ENCODE data around the gene DISP3. TPM values are rescaled to one million over a fixed set of nuclear protein-coding genes. Genes with fewer than 3 reads are reported as not detected.
A peak's percentile ranks its signal among the peaks of the same experiment; 100 is the strongest.

DISP3 gene
- total and polyA plus RNA-seq, 9 of the 15 experiments (the other 6 are each of a cell fraction or from before 2014, with no cell fraction given), result 0.03 to 0.19 (median 0.15) TPM; not detected in 5

DNA sequence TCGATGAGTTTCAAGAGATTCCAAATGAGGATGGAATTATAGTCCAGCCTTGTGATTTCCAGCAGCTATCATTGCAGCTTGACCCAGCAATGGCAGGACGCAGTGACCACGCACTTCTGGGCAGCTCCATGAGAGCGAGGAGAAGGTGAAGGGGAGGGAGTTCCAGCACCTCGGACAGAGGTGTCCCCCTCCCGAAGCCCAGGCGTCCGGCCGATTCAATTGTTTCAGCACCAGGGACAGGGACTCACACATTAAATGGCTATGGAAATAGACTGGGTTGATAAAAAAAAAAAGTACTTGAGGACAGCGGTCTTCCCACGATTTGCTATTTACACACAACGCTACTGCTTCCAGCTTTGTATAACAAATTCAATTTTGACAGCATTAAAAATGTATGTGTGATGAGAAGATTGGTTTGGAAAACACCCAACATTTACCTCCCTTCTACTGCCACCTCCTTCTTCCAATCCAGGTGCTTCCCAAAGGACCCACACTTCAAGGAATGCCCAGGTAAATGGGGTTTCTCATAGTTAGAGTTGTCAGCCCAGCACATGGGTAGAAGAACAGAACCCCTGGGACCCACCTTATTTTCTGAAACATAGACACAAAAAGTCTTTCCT is 71.8 kb downstream of the DISP3 start (continued):
- TF ChIP-seq PCBP1 (IDR thresholded peaks at IDR 0.05; ENCODE audit: low read depth, low read length, poor library complexity, severe bottlenecking) (no peak), ZNF644 (tag; IDR thresholded peaks at IDR 0.05; ENCODE audit: low read depth) (peak; percentile 98), BDP1 (IDR thresholded peaks at IDR 0.05; ENCODE audit: insufficient read depth, insufficient read length) (no peak), SREBF2 (CRISPR knock-in tag; IDR thresholded peaks at IDR 0.05) (peak; percentile 98; the same call in 1 of the 2 replicates), FOXA1 (IDR thresholded peaks at IDR 0.05; ENCODE audit: borderline replicate concordance) (no peak), SAFB2 (IDR thresholded peaks at IDR 0.05; ENCODE audit: borderline replicate concordance, low read depth, low read length, severe bottlenecking) (no peak), ZNF778 (CRISPR knock-in tag; IDR thresholded peaks at IDR 0.05) (no peak), NONO (IDR thresholded peaks at IDR 0.05; ENCODE audit: low read depth in 2 of 2, low read length in 1 of 2) (no peak), JUND (IDR thresholded peaks at IDR 0.05; ENCODE audit: borderline replicate concordance, low read depth, low read length) (peak; percentile 36; the same call in 1 of the 2 replicates), JUND (tag; IDR thresholded peaks at IDR 0.05; ENCODE audit: borderline replicate concordance, low read depth, low read length) (peak; percentile 58; the same call in 2 of the 3 replicates), ZC3H4 (CRISPR knock-in tag; IDR thresholded peaks at IDR 0.05; ENCODE audit: borderline replicate concordance) (no peak), EGR1 (conservative IDR thresholded peaks at IDR 0.05) (no peak; the same call in 1 of the 2 replicates), ZNF507 (tag; conservative IDR thresholded peaks at IDR 0.05) (no peak), BACH1 (tag; IDR thresholded peaks at IDR 0.05) (peak; percentile 74), CBX8 (IDR thresholded peaks at IDR 0.05; ENCODE audit: borderline replicate concordance, extremely low read depth, low read depth, low read length, poor library complexity, severe bottlenecking) (no peak), ZNF431 (CRISPR knock-in tag; IDR thresholded peaks at IDR 0.05) (peak; percentile 72), NR3C1 (CRISPR knock-in tag; IDR thresholded peaks at IDR 0.05) (peak; percentile 99), E2F3 (CRISPR knock-in tag; IDR thresholded peaks at IDR 0.05) (no peak), MBD2 (IDR thresholded peaks at IDR 0.05; ENCODE audit: borderline replicate concordance, low read depth) (no peak), HMG20A (CRISPR knock-in tag; conservative IDR thresholded peaks at IDR 0.05) (no peak)
- TF ChIP-seq, protein P1, sequence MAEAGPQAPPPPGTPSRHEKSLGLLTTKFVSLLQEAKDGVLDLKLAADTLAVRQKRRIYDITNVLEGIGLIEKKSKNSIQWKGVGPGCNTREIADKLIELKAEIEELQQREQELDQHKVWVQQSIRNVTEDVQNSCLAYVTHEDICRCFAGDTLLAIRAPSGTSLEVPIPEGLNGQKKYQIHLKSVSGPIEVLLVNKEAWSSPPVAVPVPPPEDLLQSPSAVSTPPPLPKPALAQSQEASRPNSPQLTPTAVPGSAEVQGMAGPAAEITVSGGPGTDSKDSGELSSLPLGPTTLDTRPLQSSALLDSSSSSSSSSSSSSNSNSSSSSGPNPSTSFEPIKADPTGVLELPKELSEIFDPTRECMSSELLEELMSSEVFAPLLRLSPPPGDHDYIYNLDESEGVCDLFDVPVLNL (CRISPR knock-in tag; IDR thresholded peaks at IDR 0.05; ENCODE audit: low read depth), result peak; percentile 91
- TF ChIP-seq, protein P2, sequence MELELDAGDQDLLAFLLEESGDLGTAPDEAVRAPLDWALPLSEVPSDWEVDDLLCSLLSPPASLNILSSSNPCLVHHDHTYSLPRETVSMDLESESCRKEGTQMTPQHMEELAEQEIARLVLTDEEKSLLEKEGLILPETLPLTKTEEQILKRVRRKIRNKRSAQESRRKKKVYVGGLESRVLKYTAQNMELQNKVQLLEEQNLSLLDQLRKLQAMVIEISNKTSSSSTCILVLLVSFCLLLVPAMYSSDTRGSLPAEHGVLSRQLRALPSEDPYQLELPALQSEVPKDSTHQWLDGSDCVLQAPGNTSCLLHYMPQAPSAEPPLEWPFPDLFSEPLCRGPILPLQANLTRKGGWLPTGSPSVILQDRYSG (tag; conservative IDR thresholded peaks at IDR 0.05; ENCODE audit: low read depth), result peak; percentile 92
- TF ChIP-seq, protein P3, sequence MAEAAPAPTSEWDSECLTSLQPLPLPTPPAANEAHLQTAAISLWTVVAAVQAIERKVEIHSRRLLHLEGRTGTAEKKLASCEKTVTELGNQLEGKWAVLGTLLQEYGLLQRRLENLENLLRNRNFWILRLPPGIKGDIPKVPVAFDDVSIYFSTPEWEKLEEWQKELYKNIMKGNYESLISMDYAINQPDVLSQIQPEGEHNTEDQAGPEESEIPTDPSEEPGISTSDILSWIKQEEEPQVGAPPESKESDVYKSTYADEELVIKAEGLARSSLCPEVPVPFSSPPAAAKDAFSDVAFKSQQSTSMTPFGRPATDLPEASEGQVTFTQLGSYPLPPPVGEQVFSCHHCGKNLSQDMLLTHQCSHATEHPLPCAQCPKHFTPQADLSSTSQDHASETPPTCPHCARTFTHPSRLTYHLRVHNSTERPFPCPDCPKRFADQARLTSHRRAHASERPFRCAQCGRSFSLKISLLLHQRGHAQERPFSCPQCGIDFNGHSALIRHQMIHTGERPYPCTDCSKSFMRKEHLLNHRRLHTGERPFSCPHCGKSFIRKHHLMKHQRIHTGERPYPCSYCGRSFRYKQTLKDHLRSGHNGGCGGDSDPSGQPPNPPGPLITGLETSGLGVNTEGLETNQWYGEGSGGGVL (CRISPR knock-in tag; IDR thresholded peaks at IDR 0.05), result no peak
- TF ChIP-seq, protein P4, sequence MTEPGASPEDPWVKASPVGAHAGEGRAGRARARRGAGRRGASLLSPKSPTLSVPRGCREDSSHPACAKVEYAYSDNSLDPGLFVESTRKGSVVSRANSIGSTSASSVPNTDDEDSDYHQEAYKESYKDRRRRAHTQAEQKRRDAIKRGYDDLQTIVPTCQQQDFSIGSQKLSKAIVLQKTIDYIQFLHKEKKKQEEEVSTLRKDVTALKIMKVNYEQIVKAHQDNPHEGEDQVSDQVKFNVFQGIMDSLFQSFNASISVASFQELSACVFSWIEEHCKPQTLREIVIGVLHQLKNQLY (CRISPR knock-in tag; conservative IDR thresholded peaks at IDR 0.05), result peak in 1 of 2 experiments; percentile 97; a peak in 2 of 4 replicates
